K562 (cell line): ENCODE results near the gene NFATC3. TPM values are rescaled to one million over a fixed set of nuclear protein-coding genes. Genes with fewer than 3 reads are reported as not detected.

ENCODE experiments used
- ATAC-seq: fragments of 200-7000 bp; cut with Tn5 transposase; 3 replicates; pipeline ENCODE4 v1.9.1; 2020; ENCODE audit warnings: moderate library complexity
- BruUV-seq: library from RNA; stranded (reverse); fragments of 400-500 nt; replicated peaks from 2 replicates; lab custom pipeline; 2021; lab: Mats Ljungman, UMichigan
- CTCF ChIA-PET: fragments of 300-600 bp; formaldehyde crosslinking; extraction: SDS; loops from one replicate; lab custom pipeline; 2021; ENCODE audit warnings: low intra/inter-chr PET ratio; lab: Yijun Ruan, JAX
- POLR2A ChIA-PET: fragments of 300-600, 350-650 bp; sonication (Branson Sonifier 250); formaldehyde crosslinking; extraction: SDS; loops from one replicate; lab custom pipeline; 2021; ENCODE audit warnings: antibody characterized with exemption, inconsistent platforms; lab: Yijun Ruan, JAX
- DNase-seq, 4 experiments: peaks; one replicate each; pipeline versions ENCODE4 v3.0.0 to v3.0.0-alpha.2; 2011 to 2018; ENCODE audit warnings: low spot score in 3 of 4, mixed read lengths in 3 of 4; ENCODE audit errors: extremely low read depth in 1 of 4
- FAIRE-seq: peaks from 2 replicates; lab custom pipeline; 2011; peaks lifted over from hg19 to GRCh38; lab: Jason Lieb, UNC
- H2AFZ ChIP-seq: 2 replicates; pipeline ENCODE4 v1.6.0; 2011; ENCODE audit warnings: low read depth, low read length, control low read depth, inconsistent platforms
- H3K27ac ChIP-seq: fragments of 200-600 bp; 3 replicates; pipeline ENCODE4 v1.8.0; 2011; ENCODE audit warnings: low read depth, mild to moderate bottlenecking, control low read depth, inconsistent platforms, low read length, moderate library complexity, mixed read lengths; ENCODE audit errors: extremely low read depth
- H3K27me3 ChIP-seq, 2 experiments: fragments of 300-600 bp in 1 of 2; 2 replicates in 1 of 2; 3 replicates in 1 of 2; pipeline versions ENCODE4 v1.6.0 to v1.8.0; 2011; ENCODE audit warnings: inconsistent platforms in 2 of 2, low read length in 2 of 2, mild to moderate bottlenecking in 1 of 2, mixed read lengths in 1 of 2, moderate library complexity in 1 of 2; ENCODE audit not compliant: control insufficient read depth in 2 of 2, insufficient read depth in 2 of 2
- H3K36me3 ChIP-seq: fragments of 300-600 bp; 3 replicates; pipeline ENCODE4 v1.8.0; 2011; ENCODE audit warnings: mild to moderate bottlenecking, low read length, inconsistent platforms; ENCODE audit not compliant: control insufficient read depth, insufficient read depth
- H3K4me1 ChIP-seq, 2 experiments: fragments of 200-600 bp in 1 of 2; replicated peaks in 1 of 2; 2 replicates in 1 of 2; 3 replicates in 1 of 2; pipeline versions ENCODE4 v1.5.1 to v1.8.0; 2011; ENCODE audit warnings: inconsistent platforms in 2 of 2, low read length in 2 of 2, mild to moderate bottlenecking in 1 of 2, mixed read lengths in 1 of 2, moderate library complexity in 1 of 2; ENCODE audit not compliant: control insufficient read depth in 2 of 2, insufficient read depth in 2 of 2
- H3K4me2 ChIP-seq: 2 replicates; pipeline ENCODE4 v1.6.1; 2011; ENCODE audit warnings: low read length, control low read depth, inconsistent platforms, mixed read lengths; ENCODE audit not compliant: insufficient read depth
- H3K4me3 ChIP-seq: fragments of 200-600 bp; sonication (generic), shearing (Covaris generic); 2 replicates; pipeline ENCODE4 v1.5.1; 2016; ENCODE audit warnings: control low read depth, inconsistent platforms
- H3K79me2 ChIP-seq: fragments of 200-600 bp; 3 replicates; pipeline ENCODE4 v1.8.0; 2011; ENCODE audit warnings: low read length, inconsistent platforms; ENCODE audit not compliant: control insufficient read depth, insufficient read depth
- H3K9ac ChIP-seq, 2 experiments: 2 replicates each; pipeline versions ENCODE4 v1.6.0 to v1.6.1; 2011; ENCODE audit warnings: low read depth in 2 of 2, low read length in 2 of 2, control low read depth in 1 of 2, inconsistent platforms in 1 of 2, mild to moderate bottlenecking in 1 of 2, mixed read lengths in 1 of 2; ENCODE audit not compliant: insufficient read depth in 1 of 2
- H3K9me1 ChIP-seq: one replicate; pipeline ENCODE4 v1.6.0; 2011; ENCODE audit warnings: inconsistent platforms, mild to moderate bottlenecking, low read length, moderate library complexity; ENCODE audit not compliant: control insufficient read depth, insufficient read depth
- H3K9me3 ChIP-seq: replicated peaks from 2 replicates; pipeline ENCODE4 v1.5.1; 2011; ENCODE audit warnings: low read depth, low read length, inconsistent platforms; ENCODE audit not compliant: control insufficient read depth, insufficient read depth
- H4K20me1 ChIP-seq: replicated peaks from 2 replicates; pipeline ENCODE4 v1.6.1; 2011; ENCODE audit warnings: low read length, inconsistent platforms, mixed read lengths; ENCODE audit not compliant: control insufficient read depth, insufficient read depth
- EGR1 ChIP-seq: fragments of 450-650 bp; conservative IDR thresholded peaks from 2 replicates; pipeline ENCODE4 v1.6.1; 2017; ENCODE audit warnings: mild to moderate bottlenecking
- STAT5B ChIP-seq: fragments of 250-450 bp; sonication (Bioruptor Pico); IDR thresholded peaks from 2 replicates; pipeline ENCODE4 v1.8.0; 2021; ENCODE audit warnings: mild to moderate bottlenecking, inconsistent platforms
- YY1 ChIP-seq, 3 experiments: IDR thresholded peaks; 2 replicates each; pipeline ENCODE4 v1.6.1; 2011; ENCODE audit warnings: low read length in 2 of 3, mild to moderate bottlenecking in 2 of 3, moderate library complexity in 2 of 3, borderline replicate concordance in 1 of 3, control low read depth in 1 of 3, low read depth in 1 of 3; ENCODE audit not compliant: insufficient read depth in 3 of 3, insufficient replicate concordance in 2 of 3, control insufficient read depth in 1 of 3, insufficient read length in 1 of 3; ENCODE audit errors: extremely low read depth in 1 of 3
- WGBS: fragments of 100-300 bp; shearing (Covaris generic); methylation state at CpG from one replicate; pipeline ENCODE4 v1.1.6; 2016; ENCODE audit warnings: low coverage, mixed read lengths; ENCODE audit not compliant: insufficient coverage; ENCODE audit errors: missing lambda C conversion rate; 5-methylcytosine and 5-hydroxymethylcytosine counted together
- in situ Hi-C: fragments of 300-500 bp; cut with MboI; formaldehyde crosslinking; loops from 4 replicates; pipeline ENCODE4 v1.15.0; 2018; ENCODE audit warnings: inconsistent platforms, mixed read lengths
- intact Hi-C: fragments of 100-400 bp; cut with micrococcal nuclease; formaldehyde crosslinking; loops from 2 replicates; pipeline ENCODE4 v1.14.2; 2022
- polyA plus RNA-seq, 8 experiments: library from polyadenylated mRNA; depleted of rRNA in 4 of 8; stranded (reverse) in 5 of 8; unstranded in 3 of 8; fragments of >200 nt; fragmentation: Nextera tagmentation in 2 of 8; fragmentation: Illumina TruSeq in 1 of 8; extraction: Ambion mirVana in 2 of 8; extraction: Trizol in 1 of 8; gene quantifications; 2 replicates each; pipeline versions ENCODE4 v1.2.1 to v1.2.3, GENCODE V29; 2011 to 2014; ENCODE audit warnings: inconsistent platforms in 1 of 8, missing spikeins in 1 of 8
- total RNA-seq, 7 experiments: library from RNA; depleted of rRNA in 6 of 7; stranded (reverse); fragments of >200 nt in 6 of 7; fragmentation: Illumina TruSeq in 2 of 7; extraction: Trizol in 2 of 7; gene quantifications; 2 replicates each; pipeline versions ENCODE4 v1.2.1 to v1.2.3, GENCODE V29; 2011 to 2021; ENCODE audit warnings: low replicate concordance in 1 of 7
- TF ChIP-seq, protein P1 (sequence below): fragments of 450-650 bp; formaldehyde crosslinking; IDR thresholded peaks from 2 replicates; pipeline ENCODE4 v1.4.0; 2022; ENCODE audit warnings: missing genetic modification characterization

Gene NFATC3
- total and polyA plus RNA-seq, 9 of the 15 experiments (the other 6 are each of a cell fraction or from before 2014, with no cell fraction given) = 15.7 to 98.4 (median 59.4) TPM

DNA sequence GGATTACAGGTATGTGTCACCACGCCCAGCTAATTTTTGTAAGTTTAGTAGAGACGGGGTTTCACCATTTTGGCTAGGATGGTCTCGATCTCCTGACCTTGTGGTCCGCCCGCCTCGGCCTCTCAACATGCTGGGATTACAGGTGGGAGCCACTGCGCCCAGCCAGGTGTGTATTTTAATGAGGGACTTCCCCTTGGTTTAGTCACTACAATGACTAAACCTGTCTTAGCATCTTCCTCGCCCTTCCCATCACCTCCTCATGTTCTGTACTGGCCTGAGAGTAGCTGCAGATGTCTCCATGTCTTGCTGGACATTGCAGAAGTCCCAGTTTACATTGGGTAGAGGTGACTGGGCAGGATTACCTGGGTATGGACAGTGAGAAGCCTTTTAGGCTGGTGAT is 188.7 kb downstream of the NFATC3 start:
- Histone ChIP-seq H3K4me2 (no peak overlapping the region), H3K9ac (no peak overlapping the region), H3K27me3 (no peaks in the 10 kb centered on the region), H3K9me3 (no peaks in the 10 kb centered on the region), H3K27ac (no peak overlapping the region), H3K4me3 (no peak overlapping the region), H4K20me1 (peaks cover 24% of the 10 kb centered on the region), H2AFZ (no peak overlapping the region), H3K36me3 (peaks cover 64% of the 10 kb centered on the region), H3K4me1 (peaks cover 0 to 9% of the 10 kb centered on the region in 2 experiments; a peak in 1 of 5 replicates), H3K79me2 (peaks cover 49% of the 10 kb centered on the region), H3K9me1 (no peaks in the 10 kb centered on the region)
- TF ChIP-seq YY1 (IDR thresholded peaks at IDR 0.05; ENCODE audit: borderline replicate concordance in 1 of 3, control insufficient read depth in 1 of 3, extremely low read depth in 1 of 3, insufficient read depth in 3 of 3, insufficient read length in 1 of 3, insufficient replicate concordance in 2 of 3, low read depth in 1 of 3, low read length in 2 of 3) = no peak
- no TSS peak for BruUV-seq
- intact Hi-C loops (no loop called here), in situ Hi-C loops (no loop called here)
- ChIA-PET POLR2A (interaction anchor here (0.7 to 1.4 kb wide), 4 partner anchors 9 to 64 kb away, joined by 3 to 8 read pairs (median 4); partner anchors contain the start of gene SLC7A6), CTCF (no interaction called here)
- WGBS = 100% methylated on average over 6 of the region's 8 CpGs
- no peak for ATAC-seq
- no peak for DNase-seq
- FAIRE-seq = no peak

DNA sequence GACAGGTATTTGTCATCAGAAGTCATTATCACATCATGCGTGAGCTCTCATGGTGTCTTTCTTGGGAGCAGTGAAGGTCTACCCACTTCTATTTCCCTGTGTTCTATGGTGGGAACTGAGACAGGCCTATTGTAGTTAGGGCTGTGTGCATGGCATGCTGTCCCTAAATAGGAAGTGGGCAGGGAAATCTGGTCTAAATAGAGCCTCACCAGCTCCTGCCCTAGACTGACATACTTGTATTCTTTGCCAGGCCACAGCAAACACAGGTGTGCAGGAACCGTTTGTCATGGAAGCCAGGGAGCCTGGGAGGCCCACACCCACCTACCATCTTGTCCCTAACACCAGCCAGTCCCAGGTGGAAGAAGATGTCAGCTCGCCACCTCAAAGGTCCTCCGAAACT is 189.3 kb downstream of the NFATC3 start:
- BruUV-seq = no TSS peak
- no peaks in the 10 kb centered on the region for H3K9me1 ChIP-seq
- ATAC-seq = no peak
- H3K79me2 ChIP-seq = peaks cover 43% of the 10 kb centered on the region
- intact Hi-C loops = no loop called here
- peaks cover 22% of the 10 kb centered on the region for H4K20me1 ChIP-seq
- no peak overlapping the region for H3K27ac ChIP-seq
- DNase-seq = no peak
- no peak overlapping the region for H2AFZ ChIP-seq
- peaks cover 0 to 9% of the 10 kb centered on the region in 2 experiments; a peak in 1 of 5 replicates for H3K4me1 ChIP-seq
- H3K9ac ChIP-seq = no peak overlapping the region
- no peaks in the 10 kb centered on the region for H3K27me3 ChIP-seq
- in situ Hi-C loops = no loop called here
- no peaks in the 10 kb centered on the region for H3K9me3 ChIP-seq
- no peak overlapping the region for H3K4me3 ChIP-seq
- H3K36me3 ChIP-seq = peaks cover 62% of the 10 kb centered on the region
- ChIA-PET POLR2A (interaction anchor here (0.7 to 1.1 kb wide), 3 partner anchors 9 to 63 kb away, joined by 3 to 8 read pairs (median 4); partner anchors contain the start of gene SLC7A6), CTCF (no interaction called here)
- no peak overlapping the region for H3K4me2 ChIP-seq
- 93% methylated on average over 4 of the region's 4 CpGs for WGBS
- FAIRE-seq = no peak
- TF ChIP-seq STAT5B (CRISPR knock-in tag) (no peak), EGR1 (no peak)
- TF ChIP-seq, protein P1, sequence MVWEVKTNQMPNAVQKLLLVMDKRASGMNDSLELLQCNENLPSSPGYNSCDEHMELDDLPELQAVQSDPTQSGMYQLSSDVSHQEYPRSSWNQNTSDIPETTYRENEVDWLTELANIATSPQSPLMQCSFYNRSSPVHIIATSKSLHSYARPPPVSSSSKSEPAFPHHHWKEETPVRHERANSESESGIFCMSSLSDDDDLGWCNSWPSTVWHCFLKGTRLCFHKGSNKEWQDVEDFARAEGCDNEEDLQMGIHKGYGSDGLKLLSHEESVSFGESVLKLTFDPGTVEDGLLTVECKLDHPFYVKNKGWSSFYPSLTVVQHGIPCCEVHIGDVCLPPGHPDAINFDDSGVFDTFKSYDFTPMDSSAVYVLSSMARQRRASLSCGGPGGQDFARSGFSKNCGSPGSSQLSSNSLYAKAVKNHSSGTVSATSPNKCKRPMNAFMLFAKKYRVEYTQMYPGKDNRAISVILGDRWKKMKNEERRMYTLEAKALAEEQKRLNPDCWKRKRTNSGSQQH (CRISPR knock-in tag) = no peak
